PC-9 (cell line): ENCODE data around the gene RCC2.

Experiments
- EZH2 ChIP-seq: fragments of 200-600 bp; sonication (generic); IDR thresholded peaks from 2 replicates; pipeline ENCODE4 v1.8.0; 2017; ENCODE audit warnings: antibody characterized with exemption, low read depth
- TF ChIP-seq, protein P1 (sequence below): fragments of 200-600 bp; sonication (generic); conservative IDR thresholded peaks from 2 replicates; pipeline ENCODE4 v1.6.1; 2017; ENCODE audit warnings: mixed run types, antibody characterized with exemption, mild to moderate bottlenecking, moderate library complexity

DNA sequence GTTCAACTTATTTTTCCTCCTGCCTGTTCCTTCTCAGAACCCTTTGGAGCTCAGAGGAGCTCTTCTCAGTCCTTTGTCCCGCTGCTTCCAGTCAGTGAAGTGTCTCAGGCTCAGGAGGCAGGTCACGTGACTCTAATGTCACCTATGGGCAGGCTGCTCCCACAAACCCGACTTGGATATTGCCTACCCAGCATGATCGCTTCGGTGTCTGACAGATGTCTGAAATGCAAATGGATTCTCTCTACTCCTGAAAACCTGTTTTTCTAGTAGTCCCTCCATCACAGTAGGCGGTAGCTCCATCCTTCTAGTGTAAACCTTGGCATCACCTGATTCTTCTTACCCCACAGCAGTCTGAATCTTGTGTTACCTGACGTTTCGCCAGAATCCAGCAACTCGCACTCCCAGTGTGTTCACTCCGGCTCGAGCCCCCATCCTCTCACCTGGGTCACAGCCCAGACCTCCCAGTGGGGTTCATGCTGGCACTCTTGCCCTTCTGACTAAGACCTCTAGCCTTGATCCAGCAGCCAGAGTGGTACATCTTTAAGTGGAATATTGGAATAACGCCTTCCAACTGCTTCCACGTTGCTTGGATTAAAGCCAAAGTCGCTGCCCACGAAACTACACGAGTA is 62.0 kb downstream of the RCC2 start:
- TF ChIP-seq, protein P1, sequence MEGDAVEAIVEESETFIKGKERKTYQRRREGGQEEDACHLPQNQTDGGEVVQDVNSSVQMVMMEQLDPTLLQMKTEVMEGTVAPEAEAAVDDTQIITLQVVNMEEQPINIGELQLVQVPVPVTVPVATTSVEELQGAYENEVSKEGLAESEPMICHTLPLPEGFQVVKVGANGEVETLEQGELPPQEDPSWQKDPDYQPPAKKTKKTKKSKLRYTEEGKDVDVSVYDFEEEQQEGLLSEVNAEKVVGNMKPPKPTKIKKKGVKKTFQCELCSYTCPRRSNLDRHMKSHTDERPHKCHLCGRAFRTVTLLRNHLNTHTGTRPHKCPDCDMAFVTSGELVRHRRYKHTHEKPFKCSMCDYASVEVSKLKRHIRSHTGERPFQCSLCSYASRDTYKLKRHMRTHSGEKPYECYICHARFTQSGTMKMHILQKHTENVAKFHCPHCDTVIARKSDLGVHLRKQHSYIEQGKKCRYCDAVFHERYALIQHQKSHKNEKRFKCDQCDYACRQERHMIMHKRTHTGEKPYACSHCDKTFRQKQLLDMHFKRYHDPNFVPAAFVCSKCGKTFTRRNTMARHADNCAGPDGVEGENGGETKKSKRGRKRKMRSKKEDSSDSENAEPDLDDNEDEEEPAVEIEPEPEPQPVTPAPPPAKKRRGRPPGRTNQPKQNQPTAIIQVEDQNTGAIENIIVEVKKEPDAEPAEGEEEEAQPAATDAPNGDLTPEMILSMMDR: no peak
- TF ChIP-seq EZH2: no peak
